ENCODE data around the gene NEK6.

NEK6 gene

DNA sequence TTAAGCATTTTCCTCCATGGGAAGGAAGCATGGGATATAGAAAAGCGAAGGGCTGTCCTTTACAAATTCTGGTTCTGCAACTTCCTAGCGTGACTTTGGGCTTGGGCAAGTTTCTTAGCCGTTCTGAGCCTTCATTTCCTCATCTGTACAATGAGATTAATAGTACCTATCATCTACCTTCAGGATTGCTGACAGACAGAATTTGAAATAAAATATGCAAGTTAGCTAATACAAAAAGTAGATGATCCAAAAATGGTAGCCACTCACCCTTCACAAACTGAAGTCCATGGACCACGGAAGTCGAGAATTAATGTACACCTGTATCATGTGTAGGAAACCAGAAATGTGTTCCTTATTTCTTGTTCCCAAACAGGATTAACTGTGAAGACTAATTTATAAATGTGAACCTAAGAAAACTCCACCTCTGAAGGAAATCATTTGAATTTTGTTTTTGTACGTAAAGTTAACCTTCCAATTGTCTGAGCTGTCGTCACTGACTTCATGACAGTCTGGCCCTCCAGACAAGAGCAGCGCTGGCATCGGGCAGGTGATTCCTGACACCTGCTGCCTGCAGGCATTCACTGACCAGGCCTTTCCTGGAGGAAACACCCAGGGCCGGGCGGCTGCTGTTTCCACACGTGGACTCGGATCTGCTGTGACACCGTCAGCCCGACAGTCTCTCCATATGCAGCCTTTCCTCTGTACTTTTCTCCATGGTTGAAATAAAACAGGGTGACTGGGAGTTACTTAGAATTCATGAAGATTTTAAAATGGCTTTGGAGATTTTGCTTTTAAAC, 94.1 kb downstream of the NEK6 start:
- H3K4me3 ChIP-seq (ENCODE audit: low read depth, low read length): no peak overlapping the region

GRCh38 chr9:124352616-124353015, 94.9 kb downstream of the NEK6 start:
- no peak overlapping the region for H3K4me3 ChIP-seq (ENCODE audit: low read depth, low read length)

- no peak overlapping the region for H3K4me3 ChIP-seq (ENCODE audit: low read depth, low read length)
Observed at GRCh38 chr9:124353166-124353768, 95.5 kb downstream of the NEK6 start.

GRCh38 chr9:124353811-124354274, 96.1 kb downstream of the NEK6 start:
- no peak overlapping the region for H3K4me3 ChIP-seq (ENCODE audit: low read depth, low read length)

DNA sequence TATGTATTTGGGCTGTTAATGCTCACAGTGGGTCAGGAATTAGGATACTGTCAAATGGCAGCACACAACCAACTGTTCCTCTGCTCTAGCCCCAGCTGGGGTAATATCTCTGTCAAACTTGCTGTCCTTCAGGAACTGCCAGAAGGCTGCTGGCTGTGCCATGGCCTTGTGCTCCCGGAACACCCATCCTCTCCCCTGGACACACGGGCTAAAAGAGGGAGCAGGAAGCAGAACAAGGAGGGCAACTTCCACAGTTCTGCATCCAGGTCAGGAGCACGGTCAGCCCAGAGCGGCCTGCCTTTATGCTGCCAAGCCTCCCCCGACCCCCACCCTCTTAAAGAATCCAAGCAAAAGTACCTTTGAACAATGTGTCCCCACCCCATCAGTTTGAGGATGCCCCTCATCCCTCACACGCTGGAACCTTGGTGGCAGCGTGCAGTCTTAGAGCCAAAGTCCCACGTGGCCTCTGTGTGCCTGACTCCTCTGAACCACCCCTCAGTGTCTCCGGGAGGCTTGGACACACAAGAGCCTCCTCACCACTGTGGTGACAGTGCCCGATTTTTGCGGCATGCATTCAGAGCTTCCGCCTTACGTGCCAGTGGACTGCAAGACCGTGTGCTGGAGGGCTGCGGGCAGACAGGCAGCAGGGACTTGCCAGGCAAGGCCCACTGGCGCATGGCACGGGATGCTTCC, 96.7 kb downstream of the NEK6 start:
- no peak overlapping the region for H3K4me3 ChIP-seq (ENCODE audit: low read depth, low read length)

GRCh38 chr9:124355039-124355940, 97.5 kb downstream of the NEK6 start:
- no peak overlapping the region for H3K4me3 ChIP-seq (ENCODE audit: low read depth, low read length)

- no peak overlapping the region for H3K4me3 ChIP-seq (ENCODE audit: low read depth, low read length)
Observed at GRCh38 chr9:124355941-124356744, 98.4 kb downstream of the NEK6 start.

DNA sequence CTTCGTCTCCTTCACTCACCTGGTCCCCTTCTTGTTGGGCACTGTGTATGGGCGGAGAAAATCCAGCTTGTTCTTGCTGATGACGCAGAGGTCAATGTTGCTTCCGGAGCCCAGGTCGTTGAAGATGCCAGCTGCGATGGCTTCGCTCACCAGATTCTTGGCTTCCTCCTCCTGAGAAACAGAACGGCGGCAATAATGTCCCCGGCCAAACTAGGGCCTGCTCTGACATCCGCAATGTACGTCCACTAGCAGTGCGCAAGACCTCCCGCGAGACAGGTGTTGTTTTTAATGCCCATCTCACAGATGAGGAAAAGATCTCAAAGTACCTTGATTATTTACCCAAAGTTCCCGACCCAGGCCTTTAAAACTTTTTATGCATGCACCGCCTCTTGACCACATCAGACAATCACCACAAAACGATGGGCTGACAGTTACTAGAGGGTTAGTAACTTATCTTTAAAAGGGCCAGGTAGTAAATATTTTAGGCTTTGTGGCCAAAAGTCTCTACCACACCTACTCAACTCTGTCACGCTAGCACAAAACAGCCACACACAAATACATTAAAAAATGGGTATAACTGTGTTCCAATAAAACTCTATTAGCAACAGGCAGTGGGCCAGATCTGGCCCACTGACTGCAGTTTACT, 99.1 kb downstream of the NEK6 start:
- H3K4me3 ChIP-seq (ENCODE audit: low read depth, low read length): no peak overlapping the region

GRCh38 chr9:124357721-124358361, 100.1 kb downstream of the NEK6 start:
- no peak overlapping the region for H3K4me3 ChIP-seq (ENCODE audit: low read depth, low read length)

DNA sequence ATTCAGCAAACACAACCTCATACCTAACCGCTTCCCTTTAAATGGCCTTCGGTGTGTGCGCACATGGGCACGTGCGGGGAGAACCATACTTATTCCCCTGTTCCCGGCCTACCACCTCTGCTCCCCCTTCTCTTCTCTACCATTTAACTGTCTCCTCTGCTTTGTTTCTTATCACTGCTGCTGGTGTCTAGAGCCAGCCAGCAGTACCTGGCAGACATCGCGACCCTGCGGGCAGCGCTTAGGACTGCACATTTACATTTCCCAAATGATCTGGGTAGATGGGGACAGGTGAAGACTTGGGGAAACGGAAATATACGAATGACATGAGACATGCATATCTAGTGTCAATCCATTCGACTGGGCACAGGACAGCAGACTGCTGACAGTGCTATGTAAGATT, 100.9 kb downstream of the NEK6 start:
- no peak overlapping the region for H3K4me3 ChIP-seq (ENCODE audit: low read depth, low read length)

GRCh38 chr9:124359426-124359825, 101.7 kb downstream of the NEK6 start:
- H3K4me3 ChIP-seq (ENCODE audit: low read depth, low read length): no peak overlapping the region

DNA sequence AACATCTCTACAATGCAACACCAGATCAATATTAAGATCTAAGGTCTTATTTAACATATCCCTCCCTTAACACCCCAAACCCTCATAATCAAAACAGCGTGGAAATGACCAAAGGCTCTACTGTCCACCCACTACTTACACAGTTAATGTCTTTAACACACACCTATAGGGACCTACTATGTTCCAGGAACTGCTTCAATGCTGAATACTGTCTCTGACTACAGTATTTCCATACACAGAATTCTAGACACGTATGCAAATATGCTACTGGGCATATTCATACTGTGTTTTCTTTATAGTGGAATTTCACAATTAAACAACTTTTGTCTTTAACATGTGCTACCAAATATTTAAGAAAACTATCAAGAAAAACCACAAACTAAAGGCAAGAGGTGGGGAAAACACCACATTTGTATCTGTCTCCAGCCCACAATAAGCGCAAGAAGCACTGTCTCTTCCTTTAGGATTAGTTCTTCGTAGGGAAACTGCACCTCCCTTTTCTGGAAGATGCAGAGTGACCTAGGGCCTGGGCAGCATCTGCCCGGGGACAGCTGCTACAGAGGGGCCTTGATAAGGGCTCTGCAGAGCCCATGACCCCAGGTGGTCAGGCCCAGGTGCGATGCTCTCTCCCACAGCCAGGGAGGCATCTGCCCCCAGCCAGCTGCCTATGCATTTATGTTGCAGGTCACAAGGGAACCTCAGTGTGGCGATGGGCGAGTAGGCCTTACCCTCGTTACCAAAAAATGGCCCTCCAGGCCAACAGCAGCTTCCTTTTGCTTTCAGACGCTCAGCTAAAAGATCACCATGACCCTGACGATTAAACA, 102.3 kb downstream of the NEK6 start:
- no peak overlapping the region for H3K4me3 ChIP-seq (ENCODE audit: low read depth, low read length)

GRCh38 chr9:124361128-124361527, 103.4 kb downstream of the NEK6 start:
- no peak overlapping the region for H3K4me3 ChIP-seq (ENCODE audit: low read depth, low read length)

DNA sequence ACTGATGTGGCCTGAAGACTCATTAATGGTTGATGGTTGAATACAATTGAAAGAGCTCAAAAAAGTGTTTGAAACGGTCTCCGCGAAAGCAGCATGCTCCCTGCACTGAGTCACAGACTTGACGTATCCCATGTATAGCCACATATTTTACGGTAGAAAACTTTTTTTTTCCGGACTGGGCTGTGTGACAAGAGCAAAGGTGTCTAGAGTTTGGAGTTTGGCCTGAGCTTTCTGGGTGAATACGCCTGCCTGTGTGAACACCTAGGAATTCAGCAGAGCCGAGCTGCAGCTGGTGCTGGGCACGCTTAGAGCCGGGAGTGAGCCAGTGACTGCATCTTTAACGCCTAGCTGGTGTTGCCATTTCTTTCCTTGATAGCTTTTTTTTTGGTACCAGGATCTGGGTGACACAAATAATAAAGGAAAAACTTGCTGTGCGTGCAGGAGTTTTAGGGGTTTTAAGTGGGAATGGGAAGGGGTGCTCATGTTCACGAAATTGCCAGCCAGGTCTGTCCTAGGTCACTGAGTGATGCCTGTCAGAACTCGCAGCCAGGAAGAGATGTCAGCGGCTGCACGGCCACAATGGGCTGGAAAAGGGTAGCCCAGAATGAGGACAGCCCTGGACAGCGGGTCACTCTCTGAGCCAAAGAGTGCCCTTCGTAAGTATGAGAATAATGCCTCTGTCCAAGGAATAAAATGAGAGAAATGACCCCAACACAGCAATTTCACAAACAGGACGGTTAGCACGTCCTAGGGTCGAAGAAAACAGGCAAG, 105.8 kb downstream of the NEK6 start:
- no peak overlapping the region for H3K4me3 ChIP-seq (ENCODE audit: low read depth, low read length)

DNA sequence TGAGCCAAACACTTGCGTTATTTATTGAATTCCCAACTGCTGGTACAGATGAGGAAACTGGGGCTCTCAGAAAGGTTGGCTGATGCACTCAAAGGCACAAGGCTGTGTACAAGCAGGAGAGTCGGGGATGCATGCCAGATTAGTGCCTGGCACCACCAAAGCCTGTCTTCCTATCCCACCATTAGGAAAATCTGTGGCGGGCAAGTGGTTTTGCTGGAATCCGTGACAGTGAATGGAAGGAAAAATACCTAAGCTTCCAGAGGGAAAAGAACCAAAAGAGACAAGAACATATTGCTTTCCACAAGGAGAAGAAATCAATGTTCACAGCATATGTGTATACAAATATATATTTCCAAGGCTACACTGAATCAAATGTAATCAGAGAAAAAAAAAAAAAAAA, 106.4 kb downstream of the NEK6 start:
- no peak overlapping the region for H3K4me3 ChIP-seq (ENCODE audit: low read depth, low read length)

- no peak overlapping the region for H3K4me3 ChIP-seq (ENCODE audit: low read depth, low read length)
Observed at GRCh38 chr9:124365036-124365435, 107.3 kb downstream of the NEK6 start.

GRCh38 chr9:124366476-124367220, 108.9 kb downstream of the NEK6 start:
- H3K4me3 ChIP-seq (ENCODE audit: low read depth, low read length): no peak overlapping the region

All from iPS-11a (cell line).